Suprapubic skin (tissue), 4 donors: ENCODE data around the gene SCCPDH.

Source experiments
- CTCF ChIP-seq, 2 donors: fragments of 200-600 bp in 1 of 2; fragments of 450-650 bp in 1 of 2; sonication (generic) in 1 of 2; IDR thresholded peaks; one replicate each; pipeline ENCODE4 v1.5.1; 2016 to 2019; ENCODE audit warnings: antibody characterized with exemption in 2 of 2, mild to moderate bottlenecking in 1 of 2, moderate library complexity in 1 of 2
- POLR2A ChIP-seq, 2 donors: fragments of 450-650 bp; IDR thresholded peaks; one replicate each; pipeline ENCODE4 v1.6.1; 2017; ENCODE audit warnings: antibody characterized with exemption in 2 of 2, mild to moderate bottlenecking in 2 of 2, moderate library complexity in 2 of 2
- POLR2AphosphoS5 ChIP-seq, 3 donors: sonication (generic); formaldehyde crosslinking; IDR thresholded peaks; one replicate each; pipeline ENCODE4 v1.6.1; 2017; ENCODE audit warnings: antibody characterized with exemption in 3 of 3

- TF ChIP-seq CTCF (IDR thresholded peaks at IDR 0.05) (no peak), POLR2AphosphoS5 (IDR thresholded peaks at IDR 0.05) (no peak), POLR2A (IDR thresholded peaks at IDR 0.05) (no peak)
Observed at GRCh38 chr1:246786606-246787238, 62.5 kb downstream of the SCCPDH start.
